Endometrial microvascular endothelial cells (primary cell): ENCODE measurements around the gene PHACTR3. TPM values are rescaled to one million over a fixed set of nuclear protein-coding genes. Genes with fewer than 3 reads are reported as not detected.
"Not testable (repeated sequence)": the region's sequence is repeated elsewhere in the genome, so short reads cannot be mapped to it uniquely, and the experiment has no call there.

Experiments used
- in situ Hi-C: cut with HindIII; loops from 2 replicates; pipeline ENCODE4 v1.10.0; 2017; ENCODE audit warnings: low sequenced_read_pairs, low pct_unique_long_range_greater_than_20kb; ENCODE audit errors: inconsistent ontology term
- total RNA-seq: library from RNA; depleted of rRNA; stranded (reverse); fragments of >200 nt; gene quantifications from one replicate; pipeline ENCODE4 v1.2.3, GENCODE V29; 2015; ENCODE audit errors: inconsistent ontology term

PHACTR3 gene
- total RNA-seq, 1 donor from 2014 or later, result not detected

- in situ Hi-C loops, result no loop called here
These were observed 231.4 kb downstream of the PHACTR3 start for GRCh38 chr20:59835448-59836395.

- in situ Hi-C loops, result no loop called here
These were observed 232.4 kb downstream of the PHACTR3 start for GRCh38 chr20:59836767-59837166.

GRCh38 chr20:59837623-59838394, 233.5 kb downstream of the PHACTR3 start:
- in situ Hi-C loops, result no loop called here

GRCh38 chr20:59839400-59839799, 235.1 kb downstream of the PHACTR3 start:
- in situ Hi-C loops, result no loop called here

- in situ Hi-C loops, result no loop called here
These were observed 241.1 kb downstream of the PHACTR3 start for GRCh38 chr20:59845472-59845871.

GRCh38 chr20:59848182-59848581, 243.8 kb downstream of the PHACTR3 start:
- in situ Hi-C loops, result no loop called here

GRCh38 chr20:59850018-59850641, 245.8 kb downstream of the PHACTR3 start:
- in situ Hi-C loops, result no loop called here

- in situ Hi-C loops, result not testable (repeated sequence)
These were observed 252.2 kb downstream of the PHACTR3 start for GRCh38 chr20:59856526-59856925.

GRCh38 chr20:59856941-59857340, 252.6 kb downstream of the PHACTR3 start:
- in situ Hi-C loops, result not testable (repeated sequence)

GRCh38 chr20:59857966-59858365, 253.6 kb downstream of the PHACTR3 start:
- in situ Hi-C loops, result no loop called here

- in situ Hi-C loops, result no loop called here
These were observed 254.1 kb downstream of the PHACTR3 start for GRCh38 chr20:59858425-59858824.

- in situ Hi-C loops, result no loop called here
These were observed 257.1 kb downstream of the PHACTR3 start for GRCh38 chr20:59861401-59861800.

- in situ Hi-C loops, result no loop called here
These were observed 258.7 kb downstream of the PHACTR3 start for GRCh38 chr20:59863058-59863457.

- in situ Hi-C loops, result no loop called here
These were observed 260.4 kb downstream of the PHACTR3 start for GRCh38 chr20:59864726-59865125.

GRCh38 chr20:59866338-59866737, 262.0 kb downstream of the PHACTR3 start:
- in situ Hi-C loops, result no loop called here

- in situ Hi-C loops, result no loop called here
These were observed 266.8 kb downstream of the PHACTR3 start for GRCh38 chr20:59871096-59871495.

GRCh38 chr20:59873409-59873808, 269.1 kb downstream of the PHACTR3 start:
- in situ Hi-C loops, result no loop called here

- in situ Hi-C loops, result no loop called here
These were observed 275.9 kb downstream of the PHACTR3 start for GRCh38 chr20:59880198-59880597.

- in situ Hi-C loops, result no loop called here
These were observed 280.2 kb downstream of the PHACTR3 start for GRCh38 chr20:59884494-59884893.
